Panc1 (cell line): ENCODE results near the gene USP3. TPM values are rescaled to one million over a fixed set of nuclear protein-coding genes. Genes with fewer than 3 reads are reported as not detected.

Source experiments
- ATAC-seq: fragments of 200-7000 bp; cut with Tn5 transposase; 2 replicates; pipeline ENCODE4 v1.9.1; 2020; ENCODE audit warnings: mild to moderate bottlenecking, moderate library complexity
- BruUV-seq: library from RNA; stranded (reverse); fragments of 400-500 nt; replicated peaks from 2 replicates; lab custom pipeline; 2021; lab: Mats Ljungman, UMichigan
- CTCF ChIA-PET: fragments of 300-600 bp; sonication (Branson Sonifier 250); formaldehyde crosslinking; loops from one replicate; lab custom pipeline; 2022; ENCODE audit warnings: antibody characterized with exemption; lab: Charles Lee
- POLR2A ChIA-PET: fragments of 300-600 bp; sonication (Branson Sonifier 250); formaldehyde crosslinking; loops from one replicate; lab custom pipeline; 2022; ENCODE audit warnings: antibody characterized with exemption; lab: Charles Lee
- DNase-seq: peaks from one replicate; pipeline ENCODE4 v3.0.0-alpha.2; 2010; ENCODE audit warnings: low read depth, low spot score
- H3K27ac ChIP-seq: 2 replicates; pipeline ENCODE4 v1.5.1; 2011; ENCODE audit warnings: mild to moderate bottlenecking, low read length, inconsistent platforms
- H3K27me3 ChIP-seq: fragments of 200-500 bp; sonication (Bioruptor generic); 2 replicates; pipeline ENCODE4 v1.6.0; 2014; ENCODE audit warnings: low read length, inconsistent platforms; ENCODE audit not compliant: control insufficient read depth, insufficient read depth
- H3K36me3 ChIP-seq: fragments of 200-500 bp; sonication (Bioruptor generic); 2 replicates; pipeline ENCODE4 v1.5.1; 2014; ENCODE audit warnings: inconsistent platforms, mild to moderate bottlenecking, low read length, moderate library complexity; ENCODE audit not compliant: control insufficient read depth, insufficient read depth
- H3K4me1 ChIP-seq: 2 replicates; pipeline ENCODE4 v1.5.1; 2011; ENCODE audit warnings: inconsistent platforms, mild to moderate bottlenecking, low read length, moderate library complexity; ENCODE audit not compliant: control insufficient read depth, insufficient read depth
- H3K4me3 ChIP-seq, 2 experiments: 2 replicates each; pipeline ENCODE4 v1.5.1; 2011 to 2012; ENCODE audit warnings: low read depth in 2 of 2, low read length in 2 of 2, mild to moderate bottlenecking in 2 of 2, inconsistent platforms in 1 of 2, moderate library complexity in 1 of 2
- H3K9me3 ChIP-seq: fragments of 200-500 bp; sonication (Bioruptor generic); 2 replicates; pipeline ENCODE4 v1.5.1; 2014; ENCODE audit warnings: low read depth, mild to moderate bottlenecking, inconsistent platforms, low read length, moderate library complexity; ENCODE audit not compliant: control insufficient read depth, insufficient read depth
- POLR2AphosphoS5 ChIP-seq: IDR thresholded peaks from 2 replicates; pipeline ENCODE4 v1.6.1; 2012; ENCODE audit warnings: mild to moderate bottlenecking, low read depth, low read length, moderate library complexity
- SIN3A ChIP-seq: IDR thresholded peaks from 2 replicates; pipeline ENCODE4 v1.6.1; 2012; ENCODE audit warnings: low read depth, mild to moderate bottlenecking, low read length, moderate library complexity, borderline replicate concordance; ENCODE audit not compliant: insufficient read depth
- TCF7L2 ChIP-seq: IDR thresholded peaks from 2 replicates; pipeline ENCODE4 v1.6.1; 2011; ENCODE audit warnings: mild to moderate bottlenecking, low read depth, low read length, inconsistent platforms
- in situ Hi-C: cut with HindIII; loops from 2 replicates; pipeline ENCODE4 v1.10.0; 2016; ENCODE audit warnings: low sequenced_read_pairs, low pct_unique_long_range_greater_than_20kb
- intact Hi-C: fragments of 100-400 bp; cut with micrococcal nuclease; formaldehyde crosslinking; loops from one replicate; pipeline ENCODE4 v1.10.0; 2022; ENCODE audit not compliant: unreplicated experiment
- total RNA-seq: library from RNA; stranded (reverse); gene quantifications from one replicate; pipeline ENCODE4 v1.2.1, GENCODE V29; 2021; ENCODE audit not compliant: unreplicated experiment
- TF ChIP-seq, protein P1 (sequence below): fragments of 450-650 bp; IDR thresholded peaks from 2 replicates; pipeline ENCODE4 v1.5.1; 2017; ENCODE audit warnings: mild to moderate bottlenecking
- TF ChIP-seq, protein P2 (sequence below), 2 experiments: IDR thresholded peaks; 2 replicates each; pipeline ENCODE4 v1.6.1; 2011 to 2012; ENCODE audit warnings: low read depth in 2 of 2, control low read depth in 1 of 2, low read length in 1 of 2, mild to moderate bottlenecking in 1 of 2, moderate library complexity in 1 of 2; ENCODE audit not compliant: insufficient read depth in 1 of 2

USP3 gene
- total RNA-seq, 1 experiment from 2014 or later: 51.4 TPM

DNA sequence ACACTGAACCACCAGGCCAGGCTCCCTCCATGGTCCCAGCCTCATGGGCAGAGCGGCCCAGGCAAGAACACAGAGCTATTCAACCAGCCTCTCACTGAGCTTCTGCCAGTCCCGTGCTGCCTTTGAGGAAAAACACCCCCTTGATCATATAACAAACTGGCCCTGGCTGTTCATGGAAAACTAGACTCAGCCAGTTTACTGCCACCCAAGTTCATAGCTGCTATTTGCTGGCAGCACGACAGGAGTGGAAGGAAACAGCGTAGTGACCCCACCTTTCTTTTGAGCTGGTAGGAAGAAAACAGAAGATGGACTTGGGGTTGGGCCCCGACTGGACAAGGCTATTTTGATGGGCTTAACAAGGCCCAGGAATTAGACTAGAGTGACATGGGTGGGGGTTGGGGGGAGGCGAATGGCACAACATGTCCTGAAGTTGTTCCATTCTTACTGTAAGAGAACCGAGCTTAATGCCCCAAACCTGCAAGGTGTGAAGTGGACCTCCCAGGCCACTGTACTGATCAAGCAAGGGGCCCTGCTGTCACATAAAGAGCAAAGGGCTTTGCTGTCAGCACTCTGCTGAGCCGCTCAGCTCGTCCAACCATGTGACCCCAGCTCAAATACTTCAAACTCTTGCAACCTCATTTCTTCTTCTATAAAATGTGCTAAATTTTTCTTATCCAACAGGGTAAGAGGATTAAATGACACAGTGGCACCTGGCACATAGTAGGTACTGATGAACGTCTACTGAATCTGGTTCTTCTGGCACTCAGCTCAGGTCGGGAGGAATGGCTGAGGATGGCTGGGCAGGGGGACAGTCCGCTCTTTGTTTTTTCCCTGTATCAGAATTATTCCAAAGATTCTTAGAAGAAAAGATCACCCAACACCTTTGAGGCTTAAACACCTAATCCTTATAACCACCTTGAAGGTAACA, 94.3 kb downstream of the USP3 start:
- ChIA-PET CTCF (interaction anchor here (0.6 to 1.7 kb wide), 3 partner anchors 15 to 132 kb away, joined by 3 to 4 read pairs (median 4); no protein-coding TSS in a partner anchor), POLR2A (interaction anchor here (0.5 to 0.6 kb wide), 3 partner anchors 73 to 361 kb away, joined by 3 to 5 read pairs (median 4); no protein-coding TSS in a partner anchor)
- no peak for DNase-seq
- TF ChIP-seq POLR2AphosphoS5 (no peak), SIN3A (no peak), TCF7L2 (no peak)
- TF ChIP-seq, protein P1, sequence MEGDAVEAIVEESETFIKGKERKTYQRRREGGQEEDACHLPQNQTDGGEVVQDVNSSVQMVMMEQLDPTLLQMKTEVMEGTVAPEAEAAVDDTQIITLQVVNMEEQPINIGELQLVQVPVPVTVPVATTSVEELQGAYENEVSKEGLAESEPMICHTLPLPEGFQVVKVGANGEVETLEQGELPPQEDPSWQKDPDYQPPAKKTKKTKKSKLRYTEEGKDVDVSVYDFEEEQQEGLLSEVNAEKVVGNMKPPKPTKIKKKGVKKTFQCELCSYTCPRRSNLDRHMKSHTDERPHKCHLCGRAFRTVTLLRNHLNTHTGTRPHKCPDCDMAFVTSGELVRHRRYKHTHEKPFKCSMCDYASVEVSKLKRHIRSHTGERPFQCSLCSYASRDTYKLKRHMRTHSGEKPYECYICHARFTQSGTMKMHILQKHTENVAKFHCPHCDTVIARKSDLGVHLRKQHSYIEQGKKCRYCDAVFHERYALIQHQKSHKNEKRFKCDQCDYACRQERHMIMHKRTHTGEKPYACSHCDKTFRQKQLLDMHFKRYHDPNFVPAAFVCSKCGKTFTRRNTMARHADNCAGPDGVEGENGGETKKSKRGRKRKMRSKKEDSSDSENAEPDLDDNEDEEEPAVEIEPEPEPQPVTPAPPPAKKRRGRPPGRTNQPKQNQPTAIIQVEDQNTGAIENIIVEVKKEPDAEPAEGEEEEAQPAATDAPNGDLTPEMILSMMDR: no peak
- TF ChIP-seq, protein P2, sequence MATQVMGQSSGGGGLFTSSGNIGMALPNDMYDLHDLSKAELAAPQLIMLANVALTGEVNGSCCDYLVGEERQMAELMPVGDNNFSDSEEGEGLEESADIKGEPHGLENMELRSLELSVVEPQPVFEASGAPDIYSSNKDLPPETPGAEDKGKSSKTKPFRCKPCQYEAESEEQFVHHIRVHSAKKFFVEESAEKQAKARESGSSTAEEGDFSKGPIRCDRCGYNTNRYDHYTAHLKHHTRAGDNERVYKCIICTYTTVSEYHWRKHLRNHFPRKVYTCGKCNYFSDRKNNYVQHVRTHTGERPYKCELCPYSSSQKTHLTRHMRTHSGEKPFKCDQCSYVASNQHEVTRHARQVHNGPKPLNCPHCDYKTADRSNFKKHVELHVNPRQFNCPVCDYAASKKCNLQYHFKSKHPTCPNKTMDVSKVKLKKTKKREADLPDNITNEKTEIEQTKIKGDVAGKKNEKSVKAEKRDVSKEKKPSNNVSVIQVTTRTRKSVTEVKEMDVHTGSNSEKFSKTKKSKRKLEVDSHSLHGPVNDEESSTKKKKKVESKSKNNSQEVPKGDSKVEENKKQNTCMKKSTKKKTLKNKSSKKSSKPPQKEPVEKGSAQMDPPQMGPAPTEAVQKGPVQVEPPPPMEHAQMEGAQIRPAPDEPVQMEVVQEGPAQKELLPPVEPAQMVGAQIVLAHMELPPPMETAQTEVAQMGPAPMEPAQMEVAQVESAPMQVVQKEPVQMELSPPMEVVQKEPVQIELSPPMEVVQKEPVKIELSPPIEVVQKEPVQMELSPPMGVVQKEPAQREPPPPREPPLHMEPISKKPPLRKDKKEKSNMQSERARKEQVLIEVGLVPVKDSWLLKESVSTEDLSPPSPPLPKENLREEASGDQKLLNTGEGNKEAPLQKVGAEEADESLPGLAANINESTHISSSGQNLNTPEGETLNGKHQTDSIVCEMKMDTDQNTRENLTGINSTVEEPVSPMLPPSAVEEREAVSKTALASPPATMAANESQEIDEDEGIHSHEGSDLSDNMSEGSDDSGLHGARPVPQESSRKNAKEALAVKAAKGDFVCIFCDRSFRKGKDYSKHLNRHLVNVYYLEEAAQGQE (IDR thresholded peaks at IDR 0.05; ENCODE audit: insufficient read depth in 1 of 2, low read depth in 2 of 2, low read length in 1 of 2): no peak
- BruUV-seq: no TSS peak
- Histone ChIP-seq H3K4me1 (peaks cover 16% of the 10 kb centered on the region), H3K27me3 (no peaks in the 10 kb centered on the region), H3K4me3 (no peak overlapping the region), H3K27ac (peak overlapping the region; percentile 91; the same call in 1 of the 2 replicates), H3K36me3 (no peaks in the 10 kb centered on the region), H3K9me3 (no peaks in the 10 kb centered on the region)
- ATAC-seq: no peak
- intact Hi-C loops (loop anchor here (5.0 kb wide), 1 partner anchor 131 kb away; no protein-coding TSS in a partner anchor), in situ Hi-C loops (no loop called here)

DNA sequence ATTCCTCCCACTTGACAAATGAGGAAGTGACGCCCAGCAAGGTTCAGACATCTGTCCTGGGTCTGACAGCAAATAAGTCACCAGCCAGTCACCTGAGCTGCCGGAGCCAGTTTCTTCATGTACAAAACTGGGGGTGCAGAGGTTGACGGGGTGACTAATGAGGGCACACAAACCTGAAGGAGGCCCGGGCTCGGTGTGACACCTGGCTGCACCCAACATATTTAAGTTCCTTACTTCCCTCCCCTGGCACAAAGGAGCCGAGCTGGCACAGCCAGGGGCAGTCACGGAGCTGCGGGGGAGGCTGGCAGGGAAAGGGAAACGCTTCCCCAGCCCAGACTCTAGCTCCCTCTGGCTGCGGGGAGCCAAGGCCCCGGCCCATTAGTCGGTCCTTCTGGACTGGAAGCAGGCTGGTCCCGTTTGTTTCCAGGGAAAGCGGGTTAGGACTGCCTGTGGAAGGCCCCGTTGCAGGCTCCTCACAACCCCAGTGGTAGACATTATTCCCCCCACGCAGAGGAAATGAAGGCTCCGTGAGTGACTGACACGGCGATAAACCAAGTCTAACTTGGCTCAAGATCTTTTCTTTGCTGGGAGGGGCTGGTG, 95.1 kb downstream of the USP3 start:
- in situ Hi-C loops: no loop called here

More for the DNA sequence above, 95.1 kb downstream of the USP3 start:
- BruUV-seq: no TSS peak
- CTCF ChIA-PET: interaction anchor here (1.6 to 1.7 kb wide), 2 partner anchors 132 to 133 kb away, joined by 4 read pairs; no protein-coding TSS in a partner anchor
- ATAC-seq: peak; percentile 44
- Histone ChIP-seq H3K4me1 (peaks cover 16% of the 10 kb centered on the region), H3K9me3 (no peaks in the 10 kb centered on the region), H3K27ac (peak overlapping the region; percentile 91), H3K4me3 (peak overlapping the region; percentile 70 to 73), H3K36me3 (no peaks in the 10 kb centered on the region), H3K27me3 (no peaks in the 10 kb centered on the region)
- TF ChIP-seq, protein P2 (IDR thresholded peaks at IDR 0.05; ENCODE audit: insufficient read depth in 1 of 2, low read depth in 2 of 2, low read length in 1 of 2): no peak
- TF ChIP-seq, protein P1: peak; percentile 87
- POLR2A ChIA-PET: interaction anchor here (0.5 kb wide), 1 partner anchor 134 kb away, joined by 4 read pairs; no protein-coding TSS in a partner anchor
- intact Hi-C loops: loop anchor here (5.0 kb wide), 1 partner anchor 132 kb away; no protein-coding TSS in a partner anchor
- no peak for DNase-seq
